PC-3 (cell line): Measurements from ENCODE around the gene RALGPS1. TPM values are rescaled to one million over a fixed set of nuclear protein-coding genes. Genes with fewer than 3 reads are reported as not detected.

Experiments used
- ATAC-seq: fragments of 200-7000 bp; cut with Tn5 transposase; 2 replicates; pipeline ENCODE4 v1.9.1; 2020; ENCODE audit warnings: mild to moderate bottlenecking, moderate library complexity
- BruUV-seq: library from RNA; stranded (reverse); fragments of 400-500 nt; replicated peaks from 2 replicates; lab custom pipeline; 2021; lab: Mats Ljungman, UMichigan
- CTCF ChIA-PET: fragments of 300-600 bp; sonication (Branson Sonifier 250); formaldehyde crosslinking; loops from one replicate; lab custom pipeline; 2022; ENCODE audit warnings: antibody characterized with exemption; lab: Charles Lee
- POLR2A ChIA-PET: fragments of 300-600 bp; sonication (Branson Sonifier 250); formaldehyde crosslinking; loops from one replicate; lab custom pipeline; 2022; ENCODE audit warnings: antibody characterized with exemption; ENCODE audit not compliant: unreplicated experiment; lab: Charles Lee
- DNase-seq: peaks from one replicate; pipeline ENCODE4 v3.0.0-alpha.2; 2015
- H2AFZ ChIP-seq: fragments of 300-600 bp; sonication (generic); 2 replicates; pipeline ENCODE4 v1.6.0; 2016; ENCODE audit warnings: antibody characterized with exemption, low read length
- H3F3A ChIP-seq: fragments of 300-600 bp; sonication (generic); one replicate; pipeline ENCODE4 v1.6.0; 2017; ENCODE audit warnings: antibody characterized with exemption, low read length, control low read depth, mild to moderate bottlenecking; ENCODE audit not compliant: unreplicated experiment
- H3K27ac ChIP-seq: fragments of 300-600 bp; sonication (generic); 2 replicates; pipeline ENCODE4 v1.5.1; 2016; ENCODE audit warnings: mild to moderate bottlenecking, low read length
- H3K27me3 ChIP-seq: fragments of 300-600 bp; sonication (generic); 2 replicates; pipeline ENCODE4 v1.6.1; 2016; ENCODE audit warnings: low read length, mixed read lengths
- H3K36me3 ChIP-seq: fragments of 300-600 bp; sonication (generic); 2 replicates; pipeline ENCODE4 v1.6.1; 2016; ENCODE audit warnings: low read depth, mixed run types, low read length, mixed read lengths
- H3K4me1 ChIP-seq: fragments of 300-600 bp; sonication (generic); 2 replicates; pipeline ENCODE4 v1.5.1; 2016; ENCODE audit warnings: low read length; ENCODE audit not compliant: insufficient read depth
- H3K4me2 ChIP-seq: fragments of 300-600 bp; sonication (generic); 2 replicates; pipeline ENCODE4 v1.6.0; 2016; ENCODE audit warnings: low read length
- H3K4me3 ChIP-seq: fragments of 300-600 bp; sonication (generic); 2 replicates; pipeline ENCODE4 v1.5.1; 2016; ENCODE audit warnings: mild to moderate bottlenecking, low read length, mixed read lengths
- H3K79me2 ChIP-seq: fragments of 300-600 bp; sonication (generic); 2 replicates; pipeline ENCODE4 v1.6.1; 2017; ENCODE audit warnings: low read length, mixed read lengths
- H3K9ac ChIP-seq: fragments of 300-600 bp; sonication (generic); 2 replicates; pipeline ENCODE4 v1.6.0; 2016; ENCODE audit warnings: mild to moderate bottlenecking, low read length
- H3K9me2 ChIP-seq: fragments of 300-600 bp; sonication (generic); replicated peaks from 2 replicates; pipeline ENCODE4 v1.6.1; 2016; ENCODE audit warnings: mixed run types, low read length, mixed read lengths
- H3K9me3 ChIP-seq: fragments of 300-600 bp; sonication (generic); 2 replicates; pipeline ENCODE4 v1.6.1; 2016; ENCODE audit warnings: low read length, mixed read lengths
- H4K20me1 ChIP-seq: fragments of 300-600 bp; sonication (generic); 2 replicates; pipeline ENCODE4 v1.6.1; 2016; ENCODE audit warnings: low read length, mixed read lengths
- EZH2 ChIP-seq: fragments of 300-600 bp; sonication (generic); IDR thresholded peaks from one replicate; pipeline ENCODE4 v1.6.1; 2017; ENCODE audit warnings: antibody characterized with exemption, mild to moderate bottlenecking, low read length; ENCODE audit not compliant: unreplicated experiment
- EZH2phosphoT487 ChIP-seq: fragments of 300-600 bp; sonication (generic); IDR thresholded peaks from 2 replicates; pipeline ENCODE4 v1.6.1; 2018; ENCODE audit warnings: mild to moderate bottlenecking, antibody characterized with exemption, low read length, borderline replicate concordance
- intact Hi-C: fragments of 100-400 bp; cut with micrococcal nuclease; formaldehyde crosslinking; loops from 2 replicates; pipeline ENCODE4 v1.9.0; 2023
- total RNA-seq: library from RNA; depleted of rRNA; stranded (reverse); fragments of >200 nt; gene quantifications from 2 replicates; pipeline ENCODE4 v1.2.3, GENCODE V29; 2014
- TF ChIP-seq, protein P1 (sequence below): fragments of 300-600 bp; sonication (generic); conservative IDR thresholded peaks from 2 replicates; pipeline ENCODE4 v1.5.1; 2017; ENCODE audit warnings: antibody characterized with exemption, low read depth, mild to moderate bottlenecking, low read length

Gene RALGPS1
- total RNA-seq, 1 experiment from 2014 or later, result 10.2 TPM

- H3K9ac ChIP-seq, result peak overlapping the region; percentile 52; the same call in 1 of the 2 replicates
- no peak for TF ChIP-seq EZH2phosphoT487
- no peak for TF ChIP-seq EZH2
- TF ChIP-seq, protein P1, sequence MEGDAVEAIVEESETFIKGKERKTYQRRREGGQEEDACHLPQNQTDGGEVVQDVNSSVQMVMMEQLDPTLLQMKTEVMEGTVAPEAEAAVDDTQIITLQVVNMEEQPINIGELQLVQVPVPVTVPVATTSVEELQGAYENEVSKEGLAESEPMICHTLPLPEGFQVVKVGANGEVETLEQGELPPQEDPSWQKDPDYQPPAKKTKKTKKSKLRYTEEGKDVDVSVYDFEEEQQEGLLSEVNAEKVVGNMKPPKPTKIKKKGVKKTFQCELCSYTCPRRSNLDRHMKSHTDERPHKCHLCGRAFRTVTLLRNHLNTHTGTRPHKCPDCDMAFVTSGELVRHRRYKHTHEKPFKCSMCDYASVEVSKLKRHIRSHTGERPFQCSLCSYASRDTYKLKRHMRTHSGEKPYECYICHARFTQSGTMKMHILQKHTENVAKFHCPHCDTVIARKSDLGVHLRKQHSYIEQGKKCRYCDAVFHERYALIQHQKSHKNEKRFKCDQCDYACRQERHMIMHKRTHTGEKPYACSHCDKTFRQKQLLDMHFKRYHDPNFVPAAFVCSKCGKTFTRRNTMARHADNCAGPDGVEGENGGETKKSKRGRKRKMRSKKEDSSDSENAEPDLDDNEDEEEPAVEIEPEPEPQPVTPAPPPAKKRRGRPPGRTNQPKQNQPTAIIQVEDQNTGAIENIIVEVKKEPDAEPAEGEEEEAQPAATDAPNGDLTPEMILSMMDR, result no peak
- H3K27ac ChIP-seq, result peak overlapping the region; percentile 88
- peak; percentile 67 for DNase-seq
- ATAC-seq, result peak; percentile 80
- no peaks in the 10 kb centered on the region for H3F3A ChIP-seq
- no peaks in the 10 kb centered on the region for H3K36me3 ChIP-seq
- intact Hi-C loops, result loop anchor here (1.0 to 2.0 kb wide), 2 partner anchors 24 to 60 kb away; no protein-coding TSS in a partner anchor
- ChIA-PET POLR2A (no interaction called here), CTCF (no interaction called here)
- H3K4me1 ChIP-seq, result peaks cover 32% of the 10 kb centered on the region
- no TSS peak for BruUV-seq
- no peaks in the 10 kb centered on the region for H3K9me2 ChIP-seq
- H4K20me1 ChIP-seq, result no peaks in the 10 kb centered on the region
- H3K9me3 ChIP-seq, result no peaks in the 10 kb centered on the region
- H3K4me3 ChIP-seq, result no peak overlapping the region; the same call in 1 of the 2 replicates
- H2AFZ ChIP-seq, result no peak overlapping the region
- no peaks in the 10 kb centered on the region for H3K79me2 ChIP-seq
- peak overlapping the region; percentile 63 for H3K4me2 ChIP-seq
- no peaks in the 10 kb centered on the region for H3K27me3 ChIP-seq
Measured at GRCh38 chr9:127025042-127025441, 110.5 kb downstream of the RALGPS1 start.

GRCh38 chr9:127027694-127028093, 113.1 kb downstream of the RALGPS1 start:
- intact Hi-C loops, result no loop called here
- POLR2A ChIA-PET, result no interaction called here

DNA sequence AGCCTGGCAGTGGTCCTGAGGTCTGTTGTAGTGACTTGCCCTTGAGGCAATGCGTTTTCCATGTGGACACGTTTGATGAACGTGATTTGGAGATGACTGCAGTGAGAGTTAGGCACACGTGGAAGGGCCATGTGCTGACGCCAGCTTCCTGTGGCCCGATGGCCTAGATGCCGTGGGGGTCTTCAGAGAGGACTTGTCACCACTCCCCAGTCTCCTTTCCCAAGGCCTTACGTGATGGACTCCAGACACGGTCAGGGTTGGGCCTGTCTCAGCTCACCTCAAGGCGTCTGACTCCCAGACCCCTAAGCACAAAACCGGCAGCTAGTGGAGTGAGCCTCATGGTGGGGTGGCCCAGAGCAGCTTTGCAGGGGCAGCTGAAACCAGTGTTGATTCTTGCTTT, 115.0 kb downstream of the RALGPS1 start:
- no peak for ATAC-seq
- intact Hi-C loops, result no loop called here

More at GRCh38 chr9:127027694-127028093, 113.1 kb downstream of the RALGPS1 start:
- BruUV-seq, result no TSS peak
- Histone ChIP-seq H3K36me3 (no peaks in the 10 kb centered on the region), H3K9me3 (no peaks in the 10 kb centered on the region), H3K4me1 (peaks cover 30% of the 10 kb centered on the region), H3K27me3 (no peaks in the 10 kb centered on the region), H3K4me2 (no peak overlapping the region), H4K20me1 (no peaks in the 10 kb centered on the region), H3F3A (no peaks in the 10 kb centered on the region), H3K27ac (no peak overlapping the region), H3K9ac (no peak overlapping the region), H2AFZ (no peak overlapping the region), H3K79me2 (no peaks in the 10 kb centered on the region), H3K9me2 (no peaks in the 10 kb centered on the region), H3K4me3 (no peak overlapping the region)
- ATAC-seq, result no peak
- TF ChIP-seq, protein P1, result no peak
- no peak for TF ChIP-seq EZH2phosphoT487
- TF ChIP-seq EZH2, result no peak
- no peak for DNase-seq
- CTCF ChIA-PET, result no interaction called here

More for the DNA sequence above, 115.0 kb downstream of the RALGPS1 start:
- Histone ChIP-seq H3K27ac (no peak overlapping the region), H3K9me2 (no peaks in the 10 kb centered on the region), H3K4me1 (peaks cover 11% of the 10 kb centered on the region), H3F3A (no peaks in the 10 kb centered on the region), H3K27me3 (no peaks in the 10 kb centered on the region), H3K9ac (no peak overlapping the region), H4K20me1 (no peaks in the 10 kb centered on the region), H3K79me2 (no peaks in the 10 kb centered on the region), H3K9me3 (no peaks in the 10 kb centered on the region), H3K4me3 (no peak overlapping the region), H2AFZ (no peak overlapping the region), H3K4me2 (no peak overlapping the region), H3K36me3 (no peaks in the 10 kb centered on the region)
- no TSS peak for BruUV-seq
- CTCF ChIA-PET, result no interaction called here
- no peak for DNase-seq
- POLR2A ChIA-PET, result no interaction called here
- TF ChIP-seq EZH2 (no peak), EZH2phosphoT487 (no peak)
- TF ChIP-seq, protein P1, result no peak
